Middle frontal gyrus (tissue), 1 donor: ENCODE measurements around the gene IER5.

Experiments used
- DNase-seq: peaks from one replicate; pipeline ENCODE4 v3.0.0-alpha.2; 2015; ENCODE audit warnings: low spot score; ENCODE audit errors: extremely low spot score

The IER5 gene

DNA sequence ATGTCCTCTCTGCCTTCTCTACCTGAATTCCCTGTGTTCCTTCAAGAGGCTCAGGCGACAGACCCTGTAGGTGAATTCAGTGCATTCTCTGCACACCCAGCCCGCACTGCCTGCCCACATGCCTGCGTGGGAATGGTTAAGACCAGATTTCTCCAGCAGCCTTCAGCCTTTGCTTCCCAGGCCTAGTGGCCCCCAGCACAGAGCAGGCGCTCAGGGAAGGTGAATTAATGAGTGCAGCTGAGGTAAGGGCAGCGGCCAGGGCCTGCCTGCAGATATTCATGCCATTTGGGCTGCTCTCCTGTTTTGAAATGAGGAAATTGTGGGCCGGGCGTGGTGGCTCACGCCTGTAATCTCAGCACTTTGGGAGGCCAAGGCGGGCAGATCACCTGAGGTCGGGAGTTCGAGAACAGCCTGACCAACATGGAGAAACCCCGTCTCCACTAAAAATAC is 45.5 kb downstream of the IER5 start:
- no peak for DNase-seq

DNA sequence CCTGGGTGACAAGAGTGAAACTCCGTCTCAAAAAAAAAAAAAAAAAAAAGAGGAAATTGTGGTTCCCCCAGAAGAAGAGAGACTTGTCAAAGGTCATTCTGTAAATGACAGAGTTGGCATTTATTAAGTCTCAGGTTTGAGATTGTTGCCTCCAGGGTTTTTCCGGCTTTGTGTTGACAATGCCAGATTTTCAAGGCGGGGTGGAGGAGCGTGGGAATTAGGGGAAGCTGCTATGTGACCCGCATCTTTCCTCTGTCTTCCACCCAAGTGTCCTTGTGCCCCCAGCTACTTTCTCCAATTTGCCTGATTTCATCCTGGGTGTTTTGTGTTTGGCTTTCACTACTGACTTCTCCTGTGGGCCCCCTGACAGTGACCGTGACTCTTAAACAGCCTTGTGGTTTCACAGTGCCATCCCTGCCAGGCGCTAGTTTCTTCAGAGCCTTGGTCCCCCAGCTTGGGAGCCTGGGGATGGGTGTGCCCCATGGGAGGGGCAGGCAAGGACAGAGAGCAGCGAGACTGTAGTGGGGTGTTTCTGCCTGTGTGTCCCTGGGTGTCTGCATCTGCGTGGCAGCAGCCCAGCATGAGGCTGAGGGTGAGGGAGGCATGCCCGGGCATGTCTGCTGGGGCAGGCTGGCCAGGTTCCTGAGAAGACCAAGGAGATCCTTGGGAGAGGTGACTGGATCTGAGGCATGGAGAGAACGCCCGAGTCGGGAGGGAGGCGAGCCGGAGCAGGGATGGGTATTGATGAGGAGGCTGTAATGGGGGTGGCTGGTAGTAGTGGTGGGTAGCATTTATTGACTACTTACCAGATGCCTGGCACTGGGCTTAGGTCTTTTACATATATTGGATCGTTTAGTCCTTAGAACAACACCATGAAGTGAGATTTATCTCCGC is 46.3 kb downstream of the IER5 start:
- no peak for DNase-seq

DNA sequence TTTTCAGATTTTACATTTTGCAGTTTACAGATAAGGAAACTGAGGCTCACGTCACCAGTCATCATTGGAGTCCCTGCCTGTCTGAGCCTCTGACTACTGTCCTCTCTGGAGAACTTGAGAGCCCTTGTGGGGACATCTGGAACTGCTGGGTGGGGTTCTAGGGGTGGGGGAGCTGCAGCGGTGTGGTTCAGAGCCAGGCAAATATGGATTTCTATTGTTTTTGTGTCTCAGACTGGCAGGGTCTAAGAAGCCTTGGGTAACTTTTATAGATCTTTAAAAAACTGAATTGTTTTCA is 46.9 kb downstream of the IER5 start:
- no peak for DNase-seq

DNA sequence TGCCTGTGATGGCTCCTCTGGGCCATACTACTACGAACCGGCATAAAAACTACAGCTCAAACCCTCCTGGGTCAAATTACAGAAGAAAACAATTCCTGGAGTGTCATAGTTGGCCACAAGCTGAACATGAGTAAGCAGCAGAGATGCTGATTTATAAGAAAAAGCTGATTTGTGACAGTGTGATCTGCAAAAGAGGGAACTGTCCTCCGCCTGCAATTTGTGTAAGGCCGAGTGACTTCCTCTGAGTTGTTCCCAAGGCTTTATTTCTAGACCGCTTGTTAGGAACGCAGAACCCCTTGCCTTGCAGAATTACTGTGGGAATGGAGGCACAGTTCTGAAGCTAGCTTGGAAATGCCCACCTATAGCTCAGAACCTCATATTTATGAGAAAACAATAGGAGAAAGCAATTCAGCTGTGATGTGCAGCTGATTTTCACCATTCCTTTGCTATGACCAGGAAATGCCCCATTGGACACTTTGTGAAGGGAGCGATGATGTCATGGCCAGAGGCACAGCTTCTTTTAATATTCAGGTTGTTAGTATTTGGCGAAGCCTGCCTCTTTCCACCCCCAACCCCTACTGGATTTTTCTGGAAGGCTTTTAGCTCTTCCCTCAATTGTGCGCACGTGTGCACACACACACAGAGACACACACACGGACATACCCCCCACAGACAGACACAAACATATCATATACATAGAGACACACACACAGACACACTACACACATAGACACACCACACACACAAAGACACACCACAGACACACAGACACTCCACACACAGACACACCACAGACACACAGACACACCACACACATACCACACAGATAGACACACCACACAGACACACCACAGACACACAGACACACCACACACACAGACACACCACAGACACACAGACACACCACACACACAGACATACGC is 47.6 kb downstream of the IER5 start:
- DNase-seq = no peak

DNA sequence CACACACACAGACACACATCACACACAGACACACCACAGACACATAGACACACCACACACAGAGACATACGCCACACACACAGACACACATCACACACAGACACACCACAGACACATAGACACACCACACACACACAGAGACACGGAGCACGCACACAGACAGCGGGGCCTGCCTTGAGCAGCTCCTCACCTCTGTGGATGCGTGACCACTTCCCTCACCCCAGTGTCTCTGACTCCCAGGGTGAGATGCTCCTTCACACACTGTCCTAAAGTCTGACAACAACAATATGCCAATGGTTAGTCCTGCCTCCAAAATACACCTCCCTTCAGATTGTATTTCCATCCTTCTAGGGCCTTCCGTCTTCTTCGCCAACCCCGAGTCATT is 48.2 kb downstream of the IER5 start:
- DNase-seq = no peak

DNA sequence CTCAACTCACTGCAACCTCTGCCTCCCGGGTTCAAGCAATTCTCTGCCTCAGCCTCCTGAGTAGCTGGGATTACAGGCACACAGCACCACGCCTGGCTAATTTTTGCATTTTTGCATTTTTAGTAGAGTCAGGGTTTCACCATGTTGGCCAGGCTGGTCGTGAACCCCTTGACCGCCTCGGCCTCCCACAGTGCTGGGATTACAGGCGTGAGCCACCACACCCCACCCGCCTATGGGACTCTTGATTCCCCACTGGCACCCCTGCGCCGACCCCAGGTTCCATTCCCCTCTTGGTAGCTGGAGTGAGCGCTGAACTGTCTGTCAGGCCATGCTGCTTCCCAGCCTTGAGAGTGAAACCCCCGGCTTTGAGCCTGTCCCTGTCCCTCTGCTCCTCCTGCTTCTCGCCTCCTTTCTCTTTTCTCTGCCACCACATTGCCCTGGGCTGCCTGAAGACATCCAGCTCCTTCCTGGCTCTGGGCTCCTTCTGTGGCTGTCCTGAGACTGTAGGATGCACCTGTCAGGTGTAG is 48.8 kb downstream of the IER5 start:
- DNase-seq = no peak

DNA sequence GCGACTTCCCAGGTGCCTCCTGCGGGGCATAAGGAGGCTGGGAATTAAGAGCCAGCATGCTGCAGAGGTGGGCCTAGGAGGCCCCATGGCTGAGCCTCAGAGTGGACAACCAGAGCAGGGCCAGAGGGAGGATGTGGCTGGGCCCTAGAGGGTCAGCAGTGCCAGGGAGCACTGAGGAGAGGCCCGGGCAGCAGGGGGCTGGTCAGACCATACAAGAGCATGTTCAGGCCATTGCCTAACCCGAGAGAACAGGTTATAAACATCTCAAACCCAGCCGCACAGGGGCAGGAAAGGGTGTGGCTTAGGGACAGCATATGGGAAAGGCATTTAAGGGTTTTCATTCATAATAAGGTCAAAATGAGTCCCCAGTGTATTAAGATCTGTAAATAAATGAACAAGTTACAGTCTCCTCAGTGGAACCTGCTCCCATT is 51.1 kb downstream of the IER5 start:
- DNase-seq = no peak

DNA sequence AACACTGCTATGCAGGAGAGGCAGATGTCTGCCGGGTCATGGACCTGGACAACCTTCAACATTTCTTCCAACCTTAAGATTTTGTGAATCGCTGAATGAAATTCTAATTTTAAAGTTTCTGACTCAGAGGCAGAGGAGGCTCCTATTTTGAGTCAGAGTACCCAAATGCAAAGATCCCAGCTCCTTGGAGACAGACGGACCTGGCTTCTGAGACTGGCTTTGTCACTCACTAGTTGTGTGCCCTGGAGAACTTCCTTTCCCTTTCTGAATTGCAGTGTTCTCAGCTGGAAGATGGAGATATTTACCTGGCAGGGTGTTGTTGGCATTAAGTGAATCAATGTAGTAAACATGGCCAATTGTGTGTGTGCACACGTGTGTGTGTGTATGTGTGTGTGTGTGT is 51.9 kb downstream of the IER5 start:
- DNase-seq = no peak

DNA sequence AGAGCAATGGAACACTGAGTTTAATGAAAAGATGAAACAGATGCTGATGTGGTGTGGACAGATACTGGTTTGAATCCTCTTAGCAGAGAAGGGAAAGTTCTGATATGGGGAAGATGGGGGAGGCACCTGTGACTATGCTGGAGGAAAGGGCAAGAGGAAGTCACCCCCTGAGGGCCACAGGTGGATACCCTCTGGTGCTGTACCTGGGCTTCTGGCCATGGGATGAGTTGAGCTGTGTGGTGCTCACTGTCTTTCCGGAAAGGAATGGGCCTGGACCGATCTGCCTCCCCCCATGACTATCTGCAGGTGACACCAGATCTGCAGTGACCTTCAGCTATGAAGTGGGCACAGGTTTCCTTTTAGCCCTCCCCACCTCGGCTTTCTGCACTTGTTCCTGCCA is 52.4 kb downstream of the IER5 start:
- no peak for DNase-seq

DNA sequence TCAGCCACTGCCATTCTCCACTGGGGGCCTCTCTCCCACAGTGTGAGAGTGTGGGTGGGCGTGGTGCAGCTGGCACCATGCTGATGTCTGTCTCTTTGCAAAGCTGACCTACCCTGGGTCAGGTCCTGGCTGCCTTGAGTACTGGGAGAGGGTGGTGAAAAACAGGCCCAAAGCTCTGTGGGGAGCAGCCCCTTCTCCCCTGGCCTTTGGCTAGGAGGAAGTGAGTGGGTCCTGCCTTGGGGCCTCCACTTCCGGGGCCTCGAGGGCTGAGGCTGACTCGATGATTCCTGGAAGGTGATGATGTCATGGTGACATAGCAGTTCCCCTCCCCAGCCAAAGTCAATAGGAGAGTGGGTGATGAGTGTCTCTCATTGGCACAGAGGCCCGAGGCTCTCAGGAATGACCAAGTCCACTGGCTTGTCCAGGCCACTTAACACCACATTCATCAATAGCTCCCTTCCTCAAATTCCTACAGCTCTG is 53.0 kb downstream of the IER5 start:
- no peak for DNase-seq
